GM08714 (cell line): ENCODE data around the gene ENPP1.

ENCODE experiments used
- H3K4me3 ChIP-seq: fragments of 200-500 bp; sonication (Bioruptor generic); 2 replicates; pipeline ENCODE4 v1.5.1; 2014; ENCODE audit warnings: mild to moderate bottlenecking, low read length, inconsistent platforms
- ZNF274 ChIP-seq: IDR thresholded peaks from 2 replicates; pipeline ENCODE4 v1.6.1; 2012; ENCODE audit warnings: mild to moderate bottlenecking, low read depth, low read length

ENPP1 gene

GRCh38 chr6:131916847-131917246, 109.0 kb downstream of the ENPP1 start:
- TF ChIP-seq ZNF274 = no peak

GRCh38 chr6:131917318-131917717, 109.5 kb downstream of the ENPP1 start:
- no peak overlapping the region for H3K4me3 ChIP-seq
- TF ChIP-seq ZNF274 = no peak

More at GRCh38 chr6:131916847-131917246, 109.0 kb downstream of the ENPP1 start:
- no peak overlapping the region for H3K4me3 ChIP-seq

GRCh38 chr6:131917763-131918649, 110.2 kb downstream of the ENPP1 start:
- no peak overlapping the region for H3K4me3 ChIP-seq
- TF ChIP-seq ZNF274 = no peak

- TF ChIP-seq ZNF274 = no peak
- no peak overlapping the region for H3K4me3 ChIP-seq
These were observed 111.0 kb downstream of the ENPP1 start for GRCh38 chr6:131918650-131919355.

GRCh38 chr6:131920656-131921055, 112.8 kb downstream of the ENPP1 start:
- no peak overlapping the region for H3K4me3 ChIP-seq
- TF ChIP-seq ZNF274 = no peak

- no peak for TF ChIP-seq ZNF274
- H3K4me3 ChIP-seq = no peak overlapping the region
These were observed 115.5 kb downstream of the ENPP1 start for GRCh38 chr6:131923356-131923755.

- TF ChIP-seq ZNF274 = no peak
These were observed 117.2 kb downstream of the ENPP1 start for GRCh38 chr6:131924881-131925474.

GRCh38 chr6:131929264-131929663, 121.4 kb downstream of the ENPP1 start:
- H3K4me3 ChIP-seq = no peak overlapping the region
- TF ChIP-seq ZNF274 = no peak

More at GRCh38 chr6:131924881-131925474, 117.2 kb downstream of the ENPP1 start:
- no peak overlapping the region for H3K4me3 ChIP-seq

GRCh38 chr6:131929976-131930375, 122.2 kb downstream of the ENPP1 start:
- no peak for TF ChIP-seq ZNF274
- H3K4me3 ChIP-seq = no peak overlapping the region

- H3K4me3 ChIP-seq = no peak overlapping the region
- no peak for TF ChIP-seq ZNF274
These were observed 123.4 kb downstream of the ENPP1 start for GRCh38 chr6:131931063-131931750.

GRCh38 chr6:131936156-131936555, 128.3 kb downstream of the ENPP1 start:
- no peak for TF ChIP-seq ZNF274

GRCh38 chr6:131937226-131937625, 129.4 kb downstream of the ENPP1 start:
- no peak for TF ChIP-seq ZNF274
- no peak overlapping the region for H3K4me3 ChIP-seq

More at GRCh38 chr6:131936156-131936555, 128.3 kb downstream of the ENPP1 start:
- no peak overlapping the region for H3K4me3 ChIP-seq

- no peak for TF ChIP-seq ZNF274
- H3K4me3 ChIP-seq = no peak overlapping the region
These were observed 130.1 kb downstream of the ENPP1 start for GRCh38 chr6:131937703-131938631.
